K562 (cell line): Measurements from ENCODE around the gene CDCP1. TPM values are rescaled to one million over a fixed set of nuclear protein-coding genes. Genes with fewer than 3 reads are reported as not detected.

Experiments used
- BRD9 ChIP-seq: fragments of 450-650 bp; IDR thresholded peaks from 2 replicates; pipeline ENCODE4 v1.6.1; 2018; ENCODE audit warnings: low read depth; ENCODE audit not compliant: partially characterized antibody
- CC2D1A ChIP-seq: fragments of 450-650 bp; IDR thresholded peaks from 2 replicates; pipeline ENCODE4 v1.6.1; 2017; ENCODE audit warnings: mild to moderate bottlenecking
- ELF4 ChIP-seq: fragments of 450-650 bp; formaldehyde crosslinking; IDR thresholded peaks from 2 replicates; pipeline ENCODE4 v1.4.0; 2022; ENCODE audit warnings: missing genetic modification characterization
- EP300 ChIP-seq: IDR thresholded peaks from 2 replicates; pipeline ENCODE4 v1.6.1; 2012; ENCODE audit warnings: low read length, improper control_type of control experiment
- FUS ChIP-seq: fragments of 200-400 bp; formaldehyde crosslinking; optimal IDR thresholded peaks from 2 replicates; pipeline ENCODE3; 2017; ENCODE audit warnings: low read depth, low read length
- GABPB1 ChIP-seq: sonication (generic); formaldehyde crosslinking; IDR thresholded peaks from 2 replicates; pipeline ENCODE4 v1.8.0; 2022; ENCODE audit warnings: mild to moderate bottlenecking, missing genetic modification reagents
- GATAD2B ChIP-seq: fragments of 450-650 bp; IDR thresholded peaks from 2 replicates; pipeline ENCODE4 v1.6.1; 2017; ENCODE audit warnings: mild to moderate bottlenecking, borderline replicate concordance
- HDAC2 ChIP-seq: fragments of 450-650 bp; IDR thresholded peaks from 2 replicates; pipeline ENCODE4 v1.6.1; 2016; ENCODE audit warnings: mild to moderate bottlenecking
- KLF16 ChIP-seq: IDR thresholded peaks from 2 replicates; pipeline ENCODE4 v1.6.1; 2016; ENCODE audit warnings: antibody characterized with exemption
- MXI1 ChIP-seq: IDR thresholded peaks from 2 replicates; pipeline ENCODE4 v1.6.1; 2011; ENCODE audit warnings: low read depth, mild to moderate bottlenecking, improper control_type of control experiment, low read length
- MYNN ChIP-seq, 2 experiments: sonication (generic); formaldehyde crosslinking in 1 of 2; IDR thresholded peaks; 2 replicates each; pipeline versions ENCODE4 v1.5.0 to v1.6.1; 2016 to 2020; ENCODE audit warnings: antibody characterized with exemption in 1 of 2, missing genetic modification reagents in 1 of 2
- NCOA1 ChIP-seq: fragments of 450-650 bp; IDR thresholded peaks from 2 replicates; pipeline ENCODE4 v1.6.1; 2016; ENCODE audit warnings: low read depth
- NFE2 ChIP-seq: IDR thresholded peaks from 2 replicates; pipeline ENCODE4 v1.6.1; 2014; ENCODE audit warnings: antibody characterized with exemption, low read depth
- NFYB ChIP-seq: IDR thresholded peaks from 2 replicates; pipeline ENCODE4 v1.6.1; 2011; ENCODE audit warnings: mild to moderate bottlenecking, moderate library complexity; ENCODE audit not compliant: insufficient read length; ENCODE audit errors: extremely low read depth
- NR2C1 ChIP-seq, 2 experiments: fragments of 450-650 bp; IDR thresholded peaks; 2 replicates each; pipeline ENCODE4 v1.6.1; 2017; ENCODE audit warnings: mild to moderate bottlenecking in 2 of 2, antibody characterized with exemption in 1 of 2, inconsistent platforms in 1 of 2, missing compliant biosample characterization in 1 of 2, missing genetic modification characterization in 1 of 2
- POLR2AphosphoS5 ChIP-seq: IDR thresholded peaks from 2 replicates; pipeline ENCODE4 v1.6.1; 2011; ENCODE audit warnings: mild to moderate bottlenecking, low read depth, low read length, moderate library complexity; ENCODE audit not compliant: control insufficient read depth, insufficient read depth
- SRSF9 ChIP-seq: fragments of 200-400 bp; formaldehyde crosslinking; IDR thresholded peaks from 2 replicates; pipeline ENCODE4 v1.6.1; 2017; ENCODE audit warnings: low read depth, low read length, borderline replicate concordance
- TRIM24 ChIP-seq, 2 experiments: fragments of 450-650 bp; IDR thresholded peaks; 2 replicates each; pipeline ENCODE4 v1.6.1; 2016
- ZFP36 ChIP-seq: fragments of 150-350 bp; IDR thresholded peaks from 2 replicates; pipeline ENCODE4 v1.6.1; 2018; ENCODE audit warnings: low read length, low read depth; ENCODE audit not compliant: partially characterized antibody
- ZNF57 ChIP-seq: fragments of 450-650 bp; formaldehyde crosslinking; IDR thresholded peaks from 2 replicates; pipeline ENCODE4 v1.4.0; 2020; ENCODE audit warnings: mild to moderate bottlenecking, moderate library complexity
- polyA plus RNA-seq, 8 experiments: library from polyadenylated mRNA; depleted of rRNA in 4 of 8; stranded (reverse) in 5 of 8; unstranded in 3 of 8; fragments of >200 nt; fragmentation: Nextera tagmentation in 2 of 8; fragmentation: Illumina TruSeq in 1 of 8; extraction: Ambion mirVana in 2 of 8; extraction: Trizol in 1 of 8; gene quantifications; 2 replicates each; pipeline versions ENCODE4 v1.2.1 to v1.2.3, GENCODE V29; 2011 to 2014; ENCODE audit warnings: inconsistent platforms in 1 of 8, missing spikeins in 1 of 8
- total RNA-seq, 7 experiments: library from RNA; depleted of rRNA in 6 of 7; stranded (reverse); fragments of >200 nt in 6 of 7; fragmentation: Illumina TruSeq in 2 of 7; extraction: Trizol in 2 of 7; gene quantifications; 2 replicates each; pipeline versions ENCODE4 v1.2.1 to v1.2.3, GENCODE V29; 2011 to 2021; ENCODE audit warnings: low replicate concordance in 1 of 7
- TF ChIP-seq, protein P1 (sequence below): fragments of 450-650 bp; IDR thresholded peaks from 2 replicates; pipeline ENCODE4 v1.6.1; 2018; ENCODE audit not compliant: partially characterized antibody
- TF ChIP-seq, protein P2 (sequence below): sonication (generic); formaldehyde crosslinking; IDR thresholded peaks from 2 replicates; pipeline ENCODE4 v1.8.0; 2022; ENCODE audit warnings: mild to moderate bottlenecking, missing genetic modification reagents
- TF ChIP-seq, protein P3 (sequence below): fragments of 450-650 bp; IDR thresholded peaks from 2 replicates; pipeline ENCODE4 v1.6.1; 2016; ENCODE audit warnings: mild to moderate bottlenecking

Gene CDCP1
- total and polyA plus RNA-seq, 9 of the 15 experiments (the other 6 are each of a cell fraction or from before 2014, with no cell fraction given): 3.9 to 16.4 (median 5.2) TPM

DNA sequence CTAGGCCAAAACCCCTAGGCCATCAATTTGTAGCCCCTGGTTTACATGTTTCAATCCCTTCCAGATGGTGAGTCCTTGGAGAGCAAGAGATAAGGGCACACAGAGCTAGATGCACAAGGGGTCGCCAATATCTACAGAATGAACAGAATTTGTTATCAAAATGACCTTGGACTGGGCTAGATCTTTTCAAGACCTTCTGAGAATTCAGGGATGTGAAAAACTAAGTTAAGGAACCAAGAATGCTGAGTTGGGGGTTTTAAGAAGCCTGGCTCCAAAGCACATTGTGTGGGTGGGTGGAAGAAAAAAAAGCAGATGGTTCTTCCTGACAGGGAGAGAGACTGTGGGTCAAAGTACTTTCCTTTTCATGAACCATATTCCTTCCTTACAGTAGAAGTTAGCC lies 10.2 kb downstream of the CDCP1 start (continued):
- peak; percentile 21; the same call in 1 of the 2 replicates for TF ChIP-seq KLF16
- TF ChIP-seq, protein P1, sequence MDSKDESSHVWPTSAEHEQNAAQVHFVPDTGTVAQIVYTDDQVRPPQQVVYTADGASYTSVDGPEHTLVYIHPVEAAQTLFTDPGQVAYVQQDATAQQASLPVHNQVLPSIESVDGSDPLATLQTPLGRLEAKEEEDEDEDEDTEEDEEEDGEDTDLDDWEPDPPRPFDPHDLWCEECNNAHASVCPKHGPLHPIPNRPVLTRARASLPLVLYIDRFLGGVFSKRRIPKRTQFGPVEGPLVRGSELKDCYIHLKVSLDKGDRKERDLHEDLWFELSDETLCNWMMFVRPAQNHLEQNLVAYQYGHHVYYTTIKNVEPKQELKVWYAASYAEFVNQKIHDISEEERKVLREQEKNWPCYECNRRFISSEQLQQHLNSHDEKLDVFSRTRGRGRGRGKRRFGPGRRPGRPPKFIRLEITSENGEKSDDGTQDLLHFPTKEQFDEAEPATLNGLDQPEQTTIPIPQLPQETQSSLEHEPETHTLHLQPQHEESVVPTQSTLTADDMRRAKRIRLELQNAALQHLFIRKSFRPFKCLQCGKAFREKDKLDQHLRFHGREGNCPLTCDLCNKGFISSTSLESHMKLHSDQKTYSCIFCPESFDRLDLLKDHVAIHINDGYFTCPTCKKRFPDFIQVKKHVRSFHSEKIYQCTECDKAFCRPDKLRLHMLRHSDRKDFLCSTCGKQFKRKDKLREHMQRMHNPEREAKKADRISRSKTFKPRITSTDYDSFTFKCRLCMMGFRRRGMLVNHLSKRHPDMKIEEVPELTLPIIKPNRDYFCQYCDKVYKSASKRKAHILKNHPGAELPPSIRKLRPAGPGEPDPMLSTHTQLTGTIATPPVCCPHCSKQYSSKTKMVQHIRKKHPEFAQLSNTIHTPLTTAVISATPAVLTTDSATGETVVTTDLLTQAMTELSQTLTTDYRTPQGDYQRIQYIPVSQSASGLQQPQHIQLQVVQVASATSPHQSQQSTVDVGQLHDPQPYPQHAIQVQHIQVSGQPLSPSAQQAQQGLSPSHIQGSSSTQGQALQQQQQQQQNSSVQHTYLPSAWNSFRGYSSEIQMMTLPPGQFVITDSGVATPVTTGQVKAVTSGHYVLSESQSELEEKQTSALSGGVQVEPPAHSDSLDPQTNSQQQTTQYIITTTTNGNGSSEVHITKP: peak; percentile 25
- 0 out of 2 replicates have a peak, but pooled peaks have one; percentile 16 for TF ChIP-seq MYNN (IDR thresholded peaks at IDR 0.05)
- TF ChIP-seq MYNN (CRISPR knock-in tag; IDR thresholded peaks at IDR 0.05): no peak
- no peak for TF ChIP-seq NFYB
- no peak for TF ChIP-seq NR2C1 (IDR thresholded peaks at IDR 0.05)
- peak; percentile 32; the same call in 1 of the 2 replicates for TF ChIP-seq NR2C1 (tag; IDR thresholded peaks at IDR 0.05)
- TF ChIP-seq NCOA1: peak; percentile 59; the same call in 1 of the 2 replicates
- no peak for TF ChIP-seq FUS
- TF ChIP-seq ZFP36: peak; percentile 6
- peak; percentile 68 for TF ChIP-seq BRD9
- peak; percentile 11; the same call in 1 of the 2 replicates for TF ChIP-seq NFE2
- TF ChIP-seq MXI1: no peak
- no peak for TF ChIP-seq ZNF57 (CRISPR knock-in tag)
- TF ChIP-seq, protein P2, sequence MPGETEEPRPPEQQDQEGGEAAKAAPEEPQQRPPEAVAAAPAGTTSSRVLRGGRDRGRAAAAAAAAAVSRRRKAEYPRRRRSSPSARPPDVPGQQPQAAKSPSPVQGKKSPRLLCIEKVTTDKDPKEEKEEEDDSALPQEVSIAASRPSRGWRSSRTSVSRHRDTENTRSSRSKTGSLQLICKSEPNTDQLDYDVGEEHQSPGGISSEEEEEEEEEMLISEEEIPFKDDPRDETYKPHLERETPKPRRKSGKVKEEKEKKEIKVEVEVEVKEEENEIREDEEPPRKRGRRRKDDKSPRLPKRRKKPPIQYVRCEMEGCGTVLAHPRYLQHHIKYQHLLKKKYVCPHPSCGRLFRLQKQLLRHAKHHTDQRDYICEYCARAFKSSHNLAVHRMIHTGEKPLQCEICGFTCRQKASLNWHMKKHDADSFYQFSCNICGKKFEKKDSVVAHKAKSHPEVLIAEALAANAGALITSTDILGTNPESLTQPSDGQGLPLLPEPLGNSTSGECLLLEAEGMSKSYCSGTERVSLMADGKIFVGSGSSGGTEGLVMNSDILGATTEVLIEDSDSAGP (CRISPR knock-in tag): no peak
- TF ChIP-seq, protein P3, sequence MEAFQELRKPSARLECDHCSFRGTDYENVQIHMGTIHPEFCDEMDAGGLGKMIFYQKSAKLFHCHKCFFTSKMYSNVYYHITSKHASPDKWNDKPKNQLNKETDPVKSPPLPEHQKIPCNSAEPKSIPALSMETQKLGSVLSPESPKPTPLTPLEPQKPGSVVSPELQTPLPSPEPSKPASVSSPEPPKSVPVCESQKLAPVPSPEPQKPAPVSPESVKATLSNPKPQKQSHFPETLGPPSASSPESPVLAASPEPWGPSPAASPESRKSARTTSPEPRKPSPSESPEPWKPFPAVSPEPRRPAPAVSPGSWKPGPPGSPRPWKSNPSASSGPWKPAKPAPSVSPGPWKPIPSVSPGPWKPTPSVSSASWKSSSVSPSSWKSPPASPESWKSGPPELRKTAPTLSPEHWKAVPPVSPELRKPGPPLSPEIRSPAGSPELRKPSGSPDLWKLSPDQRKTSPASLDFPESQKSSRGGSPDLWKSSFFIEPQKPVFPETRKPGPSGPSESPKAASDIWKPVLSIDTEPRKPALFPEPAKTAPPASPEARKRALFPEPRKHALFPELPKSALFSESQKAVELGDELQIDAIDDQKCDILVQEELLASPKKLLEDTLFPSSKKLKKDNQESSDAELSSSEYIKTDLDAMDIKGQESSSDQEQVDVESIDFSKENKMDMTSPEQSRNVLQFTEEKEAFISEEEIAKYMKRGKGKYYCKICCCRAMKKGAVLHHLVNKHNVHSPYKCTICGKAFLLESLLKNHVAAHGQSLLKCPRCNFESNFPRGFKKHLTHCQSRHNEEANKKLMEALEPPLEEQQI: 0 out of 2 replicates have a peak, but pooled peaks have one; percentile 19
- peak; percentile 47; the same call in 1 of the 2 replicates for TF ChIP-seq POLR2AphosphoS5
- peak; percentile 48 to 50; a peak in 2 of 4 replicates for TF ChIP-seq TRIM24 (IDR thresholded peaks at IDR 0.05)
- peak; percentile 73; the same call in 1 of the 2 replicates for TF ChIP-seq EP300
- TF ChIP-seq HDAC2: 0 out of 2 replicates have a peak, but pooled peaks have one; percentile 32
- peak; percentile 66; the same call in 1 of the 2 replicates for TF ChIP-seq CC2D1A
- TF ChIP-seq GABPB1: no peak
- no peak for TF ChIP-seq ELF4 (CRISPR knock-in tag)
- no peak for TF ChIP-seq SRSF9
- TF ChIP-seq GATAD2B: 0 out of 2 replicates have a peak, but pooled peaks have one; percentile 56
